Stimulated activated CD4-positive, alpha-beta T cell treated with anti-CD3 and anti-CD28 coated beads, Interleukin-15, amount 100 ng/mL, for 48 hours (primary cell): Measurements from ENCODE around the gene CACNA1H.
"Not testable (repeated sequence)": the region's sequence is repeated elsewhere in the genome, so short reads cannot be mapped to it uniquely, and the experiment has no call there.

Experiments
- DNase-seq, 2 donors: peaks; one replicate each; pipeline ENCODE4 v3.0.0-alpha.2; 2020; ENCODE audit warnings: low read depth in 2 of 2

CACNA1H gene

DNA sequence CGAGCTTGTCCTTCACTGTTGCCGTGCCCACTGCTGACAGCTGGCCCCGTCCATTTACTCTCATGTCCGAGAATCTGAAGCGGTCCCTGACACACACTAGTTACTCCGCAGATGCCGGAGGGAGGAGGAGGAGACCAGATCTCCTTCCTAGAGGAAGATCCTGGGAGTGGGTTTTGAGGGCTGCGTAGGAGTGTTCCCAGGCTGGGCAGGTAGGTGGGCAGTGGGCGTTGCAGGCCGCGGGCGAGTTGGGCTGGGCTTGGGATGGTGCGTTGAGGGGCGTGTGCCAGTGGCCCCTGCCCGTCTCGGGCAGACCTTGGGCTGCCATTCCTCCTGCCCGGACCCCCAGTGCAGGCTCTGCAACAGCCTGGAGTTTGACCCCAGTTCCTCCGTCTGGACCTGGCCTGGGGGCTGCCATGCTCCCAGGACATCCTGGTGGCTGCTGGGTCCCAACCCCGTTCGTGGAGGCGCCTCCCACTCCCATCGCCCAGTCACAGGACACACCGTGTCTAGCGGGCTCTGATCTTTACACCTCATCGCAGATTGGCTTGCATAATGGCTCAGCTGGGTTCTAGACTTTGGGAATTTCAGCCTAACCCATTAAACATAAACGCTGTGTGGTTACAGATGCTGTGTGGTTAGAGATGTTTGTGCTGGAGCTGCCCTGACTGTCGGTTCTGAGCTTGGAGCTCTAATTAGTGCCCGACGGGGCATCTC is 22.8 kb downstream of the CACNA1H start:
- DNase-seq, result no peak

DNA sequence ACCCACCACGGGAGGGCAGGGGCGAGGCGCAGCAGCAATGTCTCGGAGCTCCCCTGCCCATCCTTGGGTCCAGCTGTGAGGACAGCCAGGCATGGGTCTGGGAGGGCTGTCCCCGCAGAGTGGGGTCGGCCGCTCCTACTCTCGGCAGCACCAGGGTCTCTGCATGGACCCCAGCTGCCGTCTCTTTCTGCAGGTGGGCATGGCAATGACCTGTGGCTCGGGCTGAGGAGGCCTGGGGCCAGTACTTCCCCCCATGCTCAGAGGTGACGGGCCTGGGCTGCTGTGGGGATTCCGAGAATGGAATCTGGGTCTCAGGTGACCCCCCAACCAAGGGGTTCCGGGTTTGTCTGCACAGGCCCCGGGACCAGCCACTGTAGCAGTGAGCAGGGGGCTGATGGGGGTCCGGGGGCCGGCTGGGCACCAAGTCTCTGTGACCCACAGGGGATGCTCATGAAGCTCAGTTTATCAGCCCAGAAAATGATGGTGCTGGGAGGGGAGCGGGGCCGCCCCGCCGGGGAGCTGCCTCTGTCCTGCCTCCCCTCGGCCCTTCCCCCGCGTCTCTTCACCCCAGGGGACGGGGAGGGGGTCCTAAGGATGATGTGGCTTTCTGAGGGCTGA is 23.5 kb downstream of the CACNA1H start:
- DNase-seq, result no peak

DNA sequence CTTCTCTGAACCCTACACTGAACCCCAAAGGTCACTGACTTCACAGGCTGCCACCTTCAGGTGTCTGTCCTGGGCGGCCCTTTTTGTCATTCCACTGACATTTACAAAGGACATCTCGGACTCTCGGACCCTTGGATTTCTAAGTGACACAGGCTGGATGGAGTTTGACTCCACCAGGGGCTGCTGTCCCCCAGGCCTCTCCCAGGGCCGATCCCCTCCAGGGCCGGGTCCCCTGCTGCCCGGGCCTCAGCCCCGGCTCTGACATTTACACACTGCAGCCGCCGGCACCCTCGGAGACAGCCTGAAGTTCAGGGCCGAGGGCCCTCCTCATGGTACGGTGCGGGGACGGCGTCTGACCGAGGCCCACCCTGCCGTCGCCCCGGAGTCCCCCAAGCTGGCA is 24.1 kb downstream of the CACNA1H start:
- no peak for DNase-seq

DNA sequence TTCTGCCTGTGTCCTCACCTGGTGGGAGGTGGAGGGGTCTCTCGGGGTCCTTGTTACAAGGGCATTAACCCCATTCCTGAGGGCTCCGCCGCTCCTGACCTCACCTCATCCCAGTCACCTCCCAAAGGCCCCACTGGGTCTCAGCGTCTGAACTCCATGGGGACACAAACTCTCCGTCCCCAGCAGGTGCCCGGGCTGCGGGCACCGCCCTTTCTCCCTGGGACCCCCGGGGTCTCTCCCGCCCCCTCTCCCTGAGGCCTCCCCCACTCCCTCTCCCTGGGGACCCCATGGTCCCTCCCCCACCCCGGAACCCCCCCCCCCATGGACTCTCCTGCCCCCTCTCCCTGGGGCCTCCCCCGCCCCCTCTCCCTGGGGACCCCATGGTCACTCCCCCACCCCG is 24.8 kb downstream of the CACNA1H start:
- DNase-seq, result no peak

DNA sequence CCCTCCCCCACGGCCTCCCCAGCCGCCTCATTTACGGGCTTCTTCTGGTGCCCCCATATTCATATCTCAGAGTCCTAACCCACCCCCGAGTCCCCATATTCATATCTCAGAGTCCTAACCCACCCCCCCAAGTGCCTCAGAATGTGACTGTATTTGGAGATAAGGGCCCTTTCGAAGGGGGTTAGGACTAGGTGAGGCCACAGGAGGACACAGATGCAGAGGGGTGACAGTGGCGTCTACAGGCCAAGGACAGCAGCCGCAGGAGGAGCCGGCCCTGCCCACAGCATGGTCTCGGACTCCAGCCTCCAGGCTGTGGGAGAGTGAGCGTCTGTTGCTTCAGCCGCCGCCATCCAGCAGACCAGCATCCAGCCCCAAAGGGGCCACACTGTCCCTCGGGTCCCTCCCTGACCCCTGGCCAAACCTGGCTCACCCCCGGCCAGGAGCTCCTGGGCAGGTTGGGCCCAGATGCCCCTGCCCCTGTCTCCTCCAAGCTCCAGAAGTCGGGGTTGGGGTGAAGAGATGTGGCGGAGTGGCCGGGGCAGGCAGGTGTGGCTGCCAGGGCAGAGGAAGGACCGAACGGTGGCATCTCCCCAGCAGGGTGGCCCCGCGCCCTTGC is 25.5 kb downstream of the CACNA1H start:
- no peak for DNase-seq

GRCh38 chr16:1180549-1181403 is 27.9 kb downstream of the CACNA1H start:
- no peak for DNase-seq

- DNase-seq, result no peak
Measured at GRCh38 chr16:1181404-1182315, 28.8 kb downstream of the CACNA1H start.

GRCh38 chr16:1182316-1182671 is 29.4 kb downstream of the CACNA1H start:
- DNase-seq, result no peak

- no peak for DNase-seq
Measured at GRCh38 chr16:1182950-1183907, 30.3 kb downstream of the CACNA1H start.

- no peak for DNase-seq
Measured at GRCh38 chr16:1184156-1184868, 31.4 kb downstream of the CACNA1H start.

- no peak for DNase-seq
Measured at GRCh38 chr16:1184980-1185379, 32.1 kb downstream of the CACNA1H start.

- not testable (repeated sequence) for DNase-seq
Measured at GRCh38 chr16:1185460-1186207, 32.7 kb downstream of the CACNA1H start.

DNA sequence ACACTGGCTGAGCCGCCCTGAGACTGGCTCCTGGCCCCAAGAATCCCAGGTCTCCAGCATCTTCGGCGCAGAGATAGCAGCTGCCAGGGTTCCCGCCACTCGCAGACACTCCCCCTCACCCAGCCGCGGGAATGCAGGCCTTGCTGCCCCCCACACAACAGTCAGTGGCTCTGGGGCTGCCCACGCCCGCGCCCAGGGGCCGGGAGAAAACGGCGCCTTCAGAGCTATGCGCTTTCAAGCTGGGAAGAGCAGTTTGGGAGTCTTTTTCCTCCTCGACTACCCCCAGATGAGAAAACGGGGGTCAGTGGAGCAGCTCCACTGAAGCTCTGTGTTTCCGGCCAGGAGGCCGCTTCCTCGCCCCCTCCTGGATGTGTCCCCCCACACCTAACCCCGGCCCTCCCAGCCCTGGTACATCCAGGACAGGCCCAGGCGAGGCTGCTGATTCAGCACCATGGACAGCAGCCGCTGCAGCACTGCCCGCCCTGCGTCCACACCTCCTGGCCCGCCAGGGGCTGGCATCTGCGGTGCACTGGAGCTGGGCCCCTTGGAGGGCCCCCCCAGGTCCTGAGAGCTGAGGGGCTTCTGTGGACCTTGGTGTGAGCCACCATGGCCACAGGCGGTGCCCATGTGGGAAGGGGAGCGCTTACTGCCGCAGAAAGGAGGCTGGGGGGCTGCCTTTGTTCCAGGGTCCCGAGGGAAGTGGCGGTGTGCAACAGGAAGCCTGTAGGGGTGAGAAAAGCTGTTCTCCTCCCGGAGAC is 35.7 kb downstream of the CACNA1H start:
- peak in 1 of 2 donors; percentile 17 for DNase-seq

DNA sequence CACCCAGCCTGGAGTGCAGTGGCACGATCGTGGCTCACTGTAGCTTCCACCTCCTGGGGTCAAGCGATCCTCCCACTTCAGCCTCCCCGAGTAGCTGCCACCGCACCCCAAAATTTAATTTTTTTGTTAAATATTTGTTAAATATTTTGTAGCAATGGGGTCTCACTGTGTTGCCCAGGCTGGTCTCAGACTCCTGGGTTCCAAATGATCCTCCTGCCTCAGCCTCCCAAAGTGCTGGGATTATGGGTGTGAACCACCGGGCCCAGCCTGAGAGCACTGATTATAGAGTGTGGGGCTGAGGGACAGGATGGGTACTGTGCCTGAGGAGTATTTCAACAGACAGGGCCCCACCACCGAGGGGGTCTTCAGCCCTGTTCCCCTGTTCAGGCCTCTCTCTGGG is 36.5 kb downstream of the CACNA1H start:
- DNase-seq, result no peak

GRCh38 chr16:1190789-1191188 is 37.9 kb downstream of the CACNA1H start:
- DNase-seq, result not testable (repeated sequence)

DNA sequence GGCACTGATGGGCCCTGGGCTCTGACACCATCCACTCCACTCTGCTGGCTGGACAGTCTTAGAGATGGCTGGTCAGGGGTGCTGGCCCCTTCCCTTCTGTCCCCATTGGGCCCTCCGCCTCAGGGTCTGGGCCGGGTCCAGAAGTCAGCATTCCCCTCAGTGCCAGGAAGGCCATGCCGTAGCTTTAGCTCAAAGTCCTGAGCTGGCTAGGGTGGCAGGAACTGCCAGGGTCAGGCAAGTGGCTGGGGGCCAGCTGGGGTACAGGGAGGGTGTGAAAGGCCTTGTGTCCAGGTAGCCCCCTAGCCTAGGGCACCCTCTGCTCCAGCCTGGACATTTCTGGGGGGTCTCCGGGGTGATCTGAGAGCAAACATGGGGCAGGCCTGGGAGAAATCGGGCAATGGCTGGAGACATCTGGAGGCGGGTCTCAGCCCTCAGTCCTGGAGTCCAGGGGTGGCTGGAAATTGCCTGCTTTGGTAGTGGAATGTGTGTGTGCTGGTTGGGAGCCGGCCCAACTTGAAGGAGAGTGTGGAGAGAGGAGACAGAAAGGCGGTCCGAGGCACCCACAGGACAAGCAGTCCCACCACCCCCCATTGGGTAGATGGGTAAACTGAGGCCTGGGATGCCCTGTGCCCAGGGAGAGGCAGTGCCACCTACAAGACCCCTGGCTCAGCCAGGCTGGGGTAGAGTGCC is 39.6 kb downstream of the CACNA1H start:
- DNase-seq, result no peak

DNA sequence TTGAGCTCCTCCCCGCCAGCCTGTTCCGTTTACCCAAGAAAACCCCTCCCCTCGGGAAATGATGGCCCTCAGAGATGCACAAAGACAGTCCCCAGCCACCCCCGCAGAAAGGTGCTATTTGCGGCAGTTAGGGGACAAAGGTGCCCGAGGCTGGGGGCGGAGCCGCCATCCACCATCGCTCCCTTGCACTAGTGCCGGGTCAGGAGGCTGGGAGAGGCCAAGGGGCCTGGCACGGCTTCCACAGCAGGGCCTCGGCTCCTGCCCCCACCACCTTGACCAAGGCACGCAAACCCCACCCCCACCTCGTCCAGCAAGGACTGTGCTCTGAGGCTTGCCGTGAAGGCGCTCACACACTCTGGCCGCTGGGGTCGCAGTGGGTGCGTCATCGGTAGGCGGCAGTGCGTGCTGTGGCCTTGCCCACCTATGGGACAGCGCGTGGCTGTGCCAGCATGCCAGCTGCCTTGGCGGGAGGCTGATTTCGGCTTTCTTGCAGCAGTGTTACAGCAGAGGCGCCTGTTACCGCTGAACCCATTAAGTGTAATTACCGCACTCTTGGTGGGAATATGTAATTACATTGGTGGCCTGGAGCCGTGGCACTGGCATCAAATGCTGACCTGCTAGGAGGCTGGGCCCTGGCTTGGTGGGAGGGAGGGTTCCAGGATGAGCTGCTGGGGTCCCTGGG is 40.4 kb downstream of the CACNA1H start:
- DNase-seq, result no peak
